ENCODE measurements around the gene RHOB. TPM values are rescaled to one million over a fixed set of nuclear protein-coding genes. Genes with fewer than 3 reads are reported as not detected.

RHOB gene
- total and polyA plus RNA-seq, 2 of the 13 experiments (the other 11 are each of a cell fraction or from before 2014, with no cell fraction given) = 192 to 268 TPM

DNA sequence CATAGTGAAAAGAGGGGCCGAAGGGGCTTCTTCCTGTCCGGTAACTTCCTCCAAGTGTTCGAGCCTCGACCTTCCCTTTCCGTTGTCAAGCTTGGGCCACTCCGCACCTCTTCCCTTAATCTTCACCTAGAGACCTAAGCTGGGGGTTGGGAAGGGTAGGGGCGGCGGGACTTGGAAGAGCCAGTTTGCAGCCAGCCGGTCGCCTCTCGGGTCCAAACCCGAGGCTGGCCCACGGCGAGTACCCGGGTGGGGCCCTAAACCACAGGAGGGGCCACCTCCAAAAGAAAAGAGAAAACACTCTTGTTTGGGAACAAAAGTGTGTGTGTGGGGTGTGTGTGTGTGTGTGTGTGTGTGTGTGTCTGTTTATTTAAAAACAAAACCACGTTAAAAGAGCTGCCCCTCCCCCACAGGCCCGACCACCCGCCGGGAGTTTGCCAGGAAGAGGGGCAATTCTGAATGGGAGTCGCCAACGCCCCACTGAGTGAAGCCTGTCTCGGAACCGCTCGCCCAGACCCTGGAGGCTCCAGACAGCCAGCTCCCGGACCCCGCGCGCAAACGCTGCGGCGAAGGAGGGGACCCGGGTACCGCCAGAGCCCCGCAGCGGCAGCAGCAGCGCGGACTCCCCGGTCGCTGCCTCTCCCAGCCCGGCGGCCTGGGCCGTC is 488 bp upstream of the RHOB start (continued):
- TF ChIP-seq, protein P1, sequence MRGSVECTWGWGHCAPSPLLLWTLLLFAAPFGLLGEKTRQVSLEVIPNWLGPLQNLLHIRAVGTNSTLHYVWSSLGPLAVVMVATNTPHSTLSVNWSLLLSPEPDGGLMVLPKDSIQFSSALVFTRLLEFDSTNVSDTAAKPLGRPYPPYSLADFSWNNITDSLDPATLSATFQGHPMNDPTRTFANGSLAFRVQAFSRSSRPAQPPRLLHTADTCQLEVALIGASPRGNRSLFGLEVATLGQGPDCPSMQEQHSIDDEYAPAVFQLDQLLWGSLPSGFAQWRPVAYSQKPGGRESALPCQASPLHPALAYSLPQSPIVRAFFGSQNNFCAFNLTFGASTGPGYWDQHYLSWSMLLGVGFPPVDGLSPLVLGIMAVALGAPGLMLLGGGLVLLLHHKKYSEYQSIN (CRISPR knock-in tag; IDR thresholded peaks at IDR 0.05; ENCODE audit: borderline replicate concordance) = no peak
- TF ChIP-seq, protein P2, sequence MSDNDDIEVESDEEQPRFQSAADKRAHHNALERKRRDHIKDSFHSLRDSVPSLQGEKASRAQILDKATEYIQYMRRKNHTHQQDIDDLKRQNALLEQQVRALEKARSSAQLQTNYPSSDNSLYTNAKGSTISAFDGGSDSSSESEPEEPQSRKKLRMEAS (IDR thresholded peaks at IDR 0.05) = no peak; the same call in 1 of the 2 replicates
- TF ChIP-seq ZBTB3 (CRISPR knock-in tag; IDR thresholded peaks at IDR 0.05; ENCODE audit: borderline replicate concordance, low read depth) = no peak
- TF ChIP-seq ZNF431 (CRISPR knock-in tag; IDR thresholded peaks at IDR 0.05; ENCODE audit: borderline replicate concordance, low read depth) = peak; percentile 0; the same call in 1 of the 2 replicates
- TF ChIP-seq, protein P3, sequence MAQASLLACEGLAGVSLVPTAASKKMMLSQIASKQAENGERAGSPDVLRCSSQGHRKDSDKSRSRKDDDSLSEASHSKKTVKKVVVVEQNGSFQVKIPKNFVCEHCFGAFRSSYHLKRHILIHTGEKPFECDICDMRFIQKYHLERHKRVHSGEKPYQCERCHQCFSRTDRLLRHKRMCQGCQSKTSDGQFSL (CRISPR knock-in tag; IDR thresholded peaks at IDR 0.05) = no peak
- TF ChIP-seq, protein P4, sequence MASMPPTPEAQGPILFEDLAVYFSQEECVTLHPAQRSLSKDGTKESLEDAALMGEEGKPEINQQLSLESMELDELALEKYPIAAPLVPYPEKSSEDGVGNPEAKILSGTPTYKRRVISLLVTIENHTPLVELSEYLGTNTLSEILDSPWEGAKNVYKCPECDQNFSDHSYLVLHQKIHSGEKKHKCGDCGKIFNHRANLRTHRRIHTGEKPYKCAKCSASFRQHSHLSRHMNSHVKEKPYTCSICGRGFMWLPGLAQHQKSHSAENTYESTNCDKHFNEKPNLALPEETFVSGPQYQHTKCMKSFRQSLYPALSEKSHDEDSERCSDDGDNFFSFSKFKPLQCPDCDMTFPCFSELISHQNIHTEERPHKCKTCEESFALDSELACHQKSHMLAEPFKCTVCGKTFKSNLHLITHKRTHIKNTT (CRISPR knock-in tag; IDR thresholded peaks at IDR 0.05) = no peak
- TF ChIP-seq POLR2AphosphoS2 (IDR thresholded peaks at IDR 0.05; ENCODE audit: low read depth, low read length) = no peak
- no peak for TF ChIP-seq ZNF792 (CRISPR knock-in tag; IDR thresholded peaks at IDR 0.05)
- TF ChIP-seq, protein P5, sequence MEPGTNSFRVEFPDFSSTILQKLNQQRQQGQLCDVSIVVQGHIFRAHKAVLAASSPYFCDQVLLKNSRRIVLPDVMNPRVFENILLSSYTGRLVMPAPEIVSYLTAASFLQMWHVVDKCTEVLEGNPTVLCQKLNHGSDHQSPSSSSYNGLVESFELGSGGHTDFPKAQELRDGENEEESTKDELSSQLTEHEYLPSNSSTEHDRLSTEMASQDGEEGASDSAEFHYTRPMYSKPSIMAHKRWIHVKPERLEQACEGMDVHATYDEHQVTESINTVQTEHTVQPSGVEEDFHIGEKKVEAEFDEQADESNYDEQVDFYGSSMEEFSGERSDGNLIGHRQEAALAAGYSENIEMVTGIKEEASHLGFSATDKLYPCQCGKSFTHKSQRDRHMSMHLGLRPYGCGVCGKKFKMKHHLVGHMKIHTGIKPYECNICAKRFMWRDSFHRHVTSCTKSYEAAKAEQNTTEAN (CRISPR knock-in tag; conservative IDR thresholded peaks at IDR 0.05) = no peak
- TF ChIP-seq ZNF672 (CRISPR knock-in tag; IDR thresholded peaks at IDR 0.05) = no peak
- TF ChIP-seq ELF4 (CRISPR knock-in tag; IDR thresholded peaks at IDR 0.05; ENCODE audit: borderline replicate concordance) = no peak
- TF ChIP-seq JUN (CRISPR knock-in tag; IDR thresholded peaks at IDR 0.05) = no peak
- TF ChIP-seq IKZF4 (CRISPR knock-in tag; IDR thresholded peaks at IDR 0.05; ENCODE audit: borderline replicate concordance, low read depth, not compliant biosample characterization) = no peak
- no peak for TF ChIP-seq ZNF841 (CRISPR knock-in tag; IDR thresholded peaks at IDR 0.05; ENCODE audit: borderline replicate concordance)
- no peak for TF ChIP-seq ATM (IDR thresholded peaks at IDR 0.05; ENCODE audit: borderline replicate concordance)
- no peak for TF ChIP-seq ATF1 (CRISPR knock-in tag; IDR thresholded peaks at IDR 0.05)
- TF ChIP-seq TSC22D2 (CRISPR knock-in tag; IDR thresholded peaks at IDR 0.05; ENCODE audit: borderline replicate concordance) = peak; percentile 16; the same call in 1 of the 2 replicates
- TF ChIP-seq HES4 (CRISPR knock-in tag; IDR thresholded peaks at IDR 0.05; ENCODE audit: borderline replicate concordance) = peak; percentile 10; the same call in 1 of the 2 replicates
- TF ChIP-seq KLF11 (CRISPR knock-in tag; IDR thresholded peaks at IDR 0.05) = no peak
- no peak for TF ChIP-seq NKX3-1 (CRISPR knock-in tag; IDR thresholded peaks at IDR 0.05)
- no peak for TF ChIP-seq ZNF354B (CRISPR knock-in tag; IDR thresholded peaks at IDR 0.05)
- TF ChIP-seq RNF2 (conservative IDR thresholded peaks at IDR 0.05; ENCODE audit: low read depth) = no peak
- peak; percentile 39; the same call in 1 of the 2 replicates for TF ChIP-seq ZNF230 (CRISPR knock-in tag; IDR thresholded peaks at IDR 0.05)
- TF ChIP-seq RFX1 (IDR thresholded peaks at IDR 0.05) = no peak
- TF ChIP-seq CHD4 (IDR thresholded peaks at IDR 0.05; ENCODE audit: borderline replicate concordance, low read length) = no peak
- TF ChIP-seq, protein P6, sequence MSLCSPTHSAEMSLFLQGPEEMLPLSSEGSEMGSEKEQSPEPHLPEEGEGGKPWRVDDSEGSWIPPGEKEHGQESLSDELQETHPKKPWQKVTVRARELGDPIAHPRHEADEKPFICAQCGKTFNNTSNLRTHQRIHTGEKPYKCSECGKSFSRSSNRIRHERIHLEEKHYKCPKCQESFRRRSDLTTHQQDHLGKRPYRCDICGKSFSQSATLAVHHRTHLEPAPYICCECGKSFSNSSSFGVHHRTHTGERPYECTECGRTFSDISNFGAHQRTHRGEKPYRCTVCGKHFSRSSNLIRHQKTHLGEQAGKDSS (CRISPR knock-in tag; IDR thresholded peaks at IDR 0.05; ENCODE audit: borderline replicate concordance, low read depth) = no peak
